Putamen (tissue), 1 donor: ENCODE results near the gene CYP2R1.

Experiments used
- DNase-seq: peaks from one replicate; pipeline ENCODE4 v3.0.0-alpha.2; 2016; ENCODE audit warnings: low spot score

CYP2R1 gene, protein sequence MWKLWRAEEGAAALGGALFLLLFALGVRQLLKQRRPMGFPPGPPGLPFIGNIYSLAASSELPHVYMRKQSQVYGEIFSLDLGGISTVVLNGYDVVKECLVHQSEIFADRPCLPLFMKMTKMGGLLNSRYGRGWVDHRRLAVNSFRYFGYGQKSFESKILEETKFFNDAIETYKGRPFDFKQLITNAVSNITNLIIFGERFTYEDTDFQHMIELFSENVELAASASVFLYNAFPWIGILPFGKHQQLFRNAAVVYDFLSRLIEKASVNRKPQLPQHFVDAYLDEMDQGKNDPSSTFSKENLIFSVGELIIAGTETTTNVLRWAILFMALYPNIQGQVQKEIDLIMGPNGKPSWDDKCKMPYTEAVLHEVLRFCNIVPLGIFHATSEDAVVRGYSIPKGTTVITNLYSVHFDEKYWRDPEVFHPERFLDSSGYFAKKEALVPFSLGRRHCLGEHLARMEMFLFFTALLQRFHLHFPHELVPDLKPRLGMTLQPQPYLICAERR

DNA sequence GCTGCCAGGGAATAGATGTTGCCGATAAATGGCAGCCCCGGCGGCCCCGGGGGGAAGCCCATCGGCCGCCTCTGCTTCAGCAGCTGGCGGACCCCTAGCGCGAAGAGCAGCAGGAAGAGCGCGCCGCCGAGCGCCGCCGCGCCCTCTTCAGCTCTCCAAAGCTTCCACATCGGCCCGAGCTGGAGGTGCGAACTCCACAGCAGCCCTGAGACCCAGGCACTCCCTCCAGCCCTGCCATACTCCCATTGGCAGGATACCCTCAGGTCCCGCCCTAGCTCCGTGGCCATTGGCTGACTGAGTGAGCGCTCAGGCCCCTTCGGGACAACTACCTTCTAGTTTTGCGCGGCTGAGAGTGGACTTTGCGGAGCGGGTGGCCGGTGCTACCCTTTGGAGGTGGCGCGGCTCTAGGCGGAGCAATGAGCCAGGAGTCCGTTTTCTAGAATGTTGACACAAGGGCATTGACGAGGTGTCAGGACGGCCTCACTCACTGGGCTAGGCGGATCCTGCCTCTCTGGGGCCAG, at the start of gene CYP2R1:
Gene CYP2R1 (minus strand): TSS at position 196 of the 521 bp plus-strand sequence. CDS start 26 bp downstream, at position 170.
- DNase-seq = peak; percentile 92

DNA sequence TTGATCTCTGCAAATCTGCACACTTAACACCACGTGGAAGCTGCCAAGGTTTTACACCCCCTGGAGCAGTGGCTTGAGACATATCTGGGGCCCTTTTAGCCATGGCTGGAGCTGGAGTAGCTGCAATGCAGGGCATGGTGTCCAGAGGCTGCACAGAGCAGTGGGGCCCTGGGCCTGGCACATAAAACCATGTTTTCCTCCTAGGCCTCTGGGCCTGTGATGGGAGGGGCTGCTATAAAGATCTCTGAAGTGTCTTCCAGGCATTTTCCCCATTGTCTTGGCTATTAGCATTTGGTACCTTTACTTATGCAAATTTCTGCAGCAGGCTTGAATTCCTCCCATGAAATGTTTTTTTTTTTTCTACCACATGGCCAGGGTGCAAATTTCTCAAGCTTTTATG, 46.9 kb upstream of the CYP2R1 start:
- DNase-seq = no peak

DNA sequence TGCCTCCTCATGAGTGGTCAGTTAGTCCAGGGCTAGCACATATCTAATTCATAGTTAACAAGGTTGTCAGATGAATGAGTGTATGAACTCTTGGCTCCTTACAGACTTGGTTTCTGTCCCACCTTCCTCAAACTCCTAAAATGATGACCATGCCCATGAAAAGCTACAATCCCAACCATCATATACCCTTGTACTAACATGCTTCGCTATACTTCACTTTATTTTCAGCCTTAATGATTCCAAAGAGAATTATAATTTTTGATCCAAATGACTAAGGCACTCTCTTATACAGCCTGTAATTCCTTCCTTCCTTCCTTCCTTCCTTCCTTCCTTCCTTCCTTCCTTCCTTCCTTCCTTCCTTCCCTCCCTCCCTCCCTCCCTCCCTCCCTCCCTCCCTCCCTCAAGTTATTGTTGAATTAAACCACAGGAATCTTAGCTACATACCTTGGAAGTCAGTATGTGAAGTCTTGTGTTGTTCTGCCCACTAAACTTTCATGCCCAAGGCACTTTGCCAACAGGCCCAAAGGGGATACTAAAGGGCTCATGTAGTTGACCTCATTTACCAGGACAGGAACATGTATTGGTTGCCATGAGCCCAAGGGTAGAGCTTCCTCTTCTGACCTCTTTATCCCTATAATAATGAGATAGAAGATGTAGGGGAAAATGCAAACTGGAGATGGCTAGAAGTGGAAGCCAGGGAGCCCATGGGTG, 42.8 kb upstream of the CYP2R1 start:
- DNase-seq = no peak

DNA sequence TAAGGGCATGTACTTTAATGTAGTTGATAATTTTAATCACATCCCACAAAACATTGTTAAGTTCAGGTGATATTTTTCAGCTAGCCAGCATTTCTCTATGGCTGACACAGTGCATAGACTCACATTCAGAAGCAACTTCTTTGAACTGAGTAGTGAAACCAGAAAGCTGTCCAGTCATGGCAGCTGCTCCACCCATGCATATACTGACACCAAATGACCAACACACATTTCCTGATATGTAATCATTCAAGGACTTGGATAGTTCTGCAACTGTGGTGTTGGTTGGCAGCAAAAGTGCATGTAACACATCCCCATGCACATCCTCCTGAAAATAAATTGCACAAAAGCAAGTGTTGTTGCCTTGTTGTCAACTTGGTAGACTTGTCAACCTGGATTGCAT, 40.4 kb upstream of the CYP2R1 start:
- no peak for DNase-seq

DNA sequence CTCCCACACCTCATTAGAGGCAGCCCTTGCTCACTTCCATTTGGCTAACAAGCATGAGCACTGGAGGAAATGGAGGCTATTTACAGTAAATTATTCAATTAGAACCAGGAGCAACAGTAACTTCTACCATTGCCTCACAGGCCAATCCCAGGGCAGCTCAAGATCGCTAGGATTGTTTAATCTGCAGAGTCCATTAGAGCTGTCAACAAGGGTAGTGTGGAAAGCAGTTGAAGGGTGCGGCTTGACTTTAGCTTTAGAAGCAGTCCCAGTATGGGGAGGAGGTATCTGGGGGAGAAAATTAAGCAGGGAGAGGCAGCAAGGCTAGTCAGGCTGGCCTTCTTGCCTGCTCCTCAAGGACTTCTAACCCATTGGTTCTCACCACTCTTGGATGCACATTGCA, 38.3 kb upstream of the CYP2R1 start:
- DNase-seq = no peak

DNA sequence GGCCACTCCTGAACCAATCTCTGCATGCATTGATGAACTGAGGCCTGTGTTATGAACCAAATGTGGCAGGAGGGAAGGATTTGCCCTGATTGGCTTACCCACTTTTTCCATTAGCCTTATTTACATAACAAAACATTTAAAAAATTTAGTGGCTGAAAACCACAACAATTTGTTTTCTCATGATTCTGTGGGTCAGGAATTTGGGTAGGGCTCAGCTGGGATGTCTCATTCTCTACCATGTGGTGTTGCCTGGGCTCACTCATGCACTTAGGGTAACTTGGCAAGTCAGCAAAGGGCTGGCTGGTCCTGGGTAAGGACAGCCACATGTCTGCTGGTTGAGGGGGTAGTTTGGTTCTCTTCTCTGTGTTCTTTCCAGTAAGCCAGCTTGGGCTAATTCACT, 35.1 kb upstream of the CYP2R1 start:
- no peak for DNase-seq

DNA sequence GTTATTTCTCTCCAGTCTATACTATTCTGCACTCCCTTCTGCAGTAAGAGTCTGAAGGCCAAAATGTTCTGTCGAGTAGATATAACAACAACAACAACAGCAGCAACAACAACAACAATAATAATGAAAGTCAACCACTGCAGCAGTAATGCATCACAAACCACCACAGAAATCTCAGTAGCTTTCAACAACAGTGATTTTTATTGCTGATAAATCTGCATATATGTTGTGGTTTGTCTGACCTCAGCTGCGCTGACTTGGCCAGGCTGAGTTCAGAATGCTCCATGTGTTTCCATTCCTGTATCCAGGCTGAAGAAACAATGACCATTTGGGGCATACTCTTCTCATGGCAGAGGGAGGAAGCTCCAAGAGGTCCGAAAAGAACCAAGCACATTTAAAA, 32.3 kb upstream of the CYP2R1 start:
- no peak for DNase-seq

DNA sequence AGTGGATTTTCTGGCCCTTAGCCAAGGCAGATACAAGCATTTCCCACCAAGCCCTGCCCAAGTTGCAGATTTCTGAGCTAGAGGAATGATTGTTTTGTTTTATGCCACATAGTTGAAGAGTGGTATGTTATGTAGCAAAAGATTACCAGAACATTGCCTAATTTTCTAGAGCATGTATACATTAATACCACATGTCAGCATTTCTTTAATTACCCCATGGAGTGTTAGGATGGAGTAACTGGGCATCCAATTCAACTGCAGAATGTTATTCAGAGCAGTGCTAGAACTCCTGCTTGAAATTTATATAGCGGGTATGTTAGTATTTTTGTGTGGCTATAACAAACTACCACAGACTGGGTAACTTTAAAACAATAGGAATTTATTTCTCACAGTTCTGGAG, 24.4 kb upstream of the CYP2R1 start:
- DNase-seq = no peak

DNA sequence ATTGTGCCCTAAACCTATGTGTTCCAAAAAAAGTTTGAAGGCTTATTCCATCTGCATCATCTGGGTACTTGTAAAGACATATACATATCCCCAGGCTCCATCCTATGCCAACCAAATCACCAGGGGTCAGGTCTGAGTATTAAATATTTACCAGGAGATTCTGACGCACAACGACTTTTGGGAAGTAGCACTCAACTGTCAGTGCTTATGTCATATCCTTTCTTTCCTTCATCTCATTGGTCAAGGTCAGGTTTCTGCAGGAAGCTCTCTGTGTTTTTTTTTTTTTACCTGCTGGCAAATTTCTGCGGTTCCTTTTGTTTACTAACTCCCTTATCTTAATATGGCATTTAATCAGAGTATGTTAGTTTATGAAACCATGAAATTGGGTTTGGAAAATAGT, 22.5 kb upstream of the CYP2R1 start:
- DNase-seq = no peak

DNA sequence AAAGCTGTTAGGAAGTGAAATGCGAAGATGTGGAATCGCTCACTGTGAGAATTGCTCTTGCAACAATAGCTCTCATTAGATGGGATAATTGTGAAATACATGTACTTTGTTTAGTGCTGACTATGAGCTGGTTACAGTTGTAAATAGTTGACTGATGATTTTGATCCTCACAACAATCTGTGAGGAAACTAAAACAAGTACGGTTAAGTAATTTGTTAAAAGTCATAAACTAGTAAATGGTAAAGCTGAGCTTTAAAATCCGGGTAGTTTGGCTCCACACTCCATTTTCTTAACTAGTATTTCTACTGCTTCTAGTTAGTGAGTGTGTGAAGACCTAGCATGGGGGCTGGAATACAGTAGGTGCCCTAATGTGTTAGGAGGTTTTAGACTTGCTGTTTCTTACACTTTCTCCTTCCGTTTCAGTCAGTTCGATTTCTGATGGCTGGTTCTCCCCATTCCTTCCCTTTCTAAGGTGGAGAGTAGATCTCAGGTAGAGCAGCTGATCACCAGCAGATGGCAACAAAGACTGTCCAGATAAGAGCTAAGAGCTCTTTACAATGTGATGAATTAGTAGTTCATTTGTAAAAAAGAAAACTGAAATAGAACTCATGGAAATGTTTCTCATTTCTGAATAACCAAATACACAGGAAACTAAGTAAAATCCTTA, 16.3 kb upstream of the CYP2R1 start:
- DNase-seq = no peak

DNA sequence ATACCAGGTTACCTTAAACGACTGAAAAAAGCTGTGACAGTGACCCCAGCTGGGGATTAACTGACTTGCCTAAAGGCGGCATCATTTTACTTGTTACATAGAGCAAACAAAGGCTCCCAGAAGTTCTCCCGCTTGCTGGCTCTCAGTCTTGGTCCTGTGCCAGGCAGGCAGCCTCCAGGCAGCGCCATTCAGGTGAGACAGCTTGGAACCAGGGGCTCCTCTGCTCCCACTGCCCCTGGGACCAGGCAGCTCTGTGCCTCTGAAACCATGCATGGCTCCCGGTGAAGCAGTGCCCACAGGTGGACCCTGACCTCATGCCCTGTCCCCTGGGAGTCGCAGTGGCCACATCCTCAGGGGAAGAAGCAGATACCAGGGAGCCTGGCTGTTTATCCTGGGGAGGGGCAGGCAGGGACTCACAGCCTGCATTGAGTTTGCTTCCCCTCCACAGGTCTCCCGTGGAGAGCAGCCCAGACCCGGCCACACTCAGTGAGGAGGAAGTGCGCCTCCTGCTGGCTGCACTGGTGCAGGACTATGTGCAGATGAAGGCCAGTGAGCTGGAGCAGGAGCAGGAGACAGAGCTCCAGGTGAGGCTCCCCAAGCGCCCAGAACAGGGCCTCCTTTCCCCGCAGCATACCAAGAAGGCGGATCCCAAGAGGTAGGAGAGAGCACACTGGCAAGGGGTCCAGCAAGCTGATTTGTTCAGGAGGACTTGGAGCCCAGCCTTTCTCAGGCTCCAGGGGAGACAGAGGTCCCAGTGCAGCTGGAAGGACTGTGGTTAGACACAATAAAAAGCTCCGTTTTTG, 15.6 kb upstream of the CYP2R1 start:
- no peak for DNase-seq

DNA sequence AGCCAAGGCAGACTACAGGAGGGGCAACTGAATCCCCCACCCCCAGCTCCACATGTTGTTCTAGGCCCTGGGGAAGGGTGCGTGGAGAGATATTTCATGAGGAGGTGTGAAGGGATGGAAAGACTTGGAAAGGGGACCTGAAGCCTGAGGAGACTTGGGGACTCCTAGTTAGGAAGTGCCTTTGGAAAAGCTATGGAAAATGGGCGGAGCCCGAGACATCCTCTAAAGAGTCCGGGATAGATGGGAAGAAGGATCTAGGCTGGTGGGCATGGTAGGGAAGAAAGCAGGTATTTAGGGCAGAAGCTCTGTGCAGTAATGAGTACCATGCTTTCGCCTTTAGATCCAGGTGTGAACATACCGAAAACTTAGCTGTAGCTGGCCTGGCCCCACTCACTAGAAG, 15.0 kb upstream of the CYP2R1 start:
- no peak for DNase-seq

DNA sequence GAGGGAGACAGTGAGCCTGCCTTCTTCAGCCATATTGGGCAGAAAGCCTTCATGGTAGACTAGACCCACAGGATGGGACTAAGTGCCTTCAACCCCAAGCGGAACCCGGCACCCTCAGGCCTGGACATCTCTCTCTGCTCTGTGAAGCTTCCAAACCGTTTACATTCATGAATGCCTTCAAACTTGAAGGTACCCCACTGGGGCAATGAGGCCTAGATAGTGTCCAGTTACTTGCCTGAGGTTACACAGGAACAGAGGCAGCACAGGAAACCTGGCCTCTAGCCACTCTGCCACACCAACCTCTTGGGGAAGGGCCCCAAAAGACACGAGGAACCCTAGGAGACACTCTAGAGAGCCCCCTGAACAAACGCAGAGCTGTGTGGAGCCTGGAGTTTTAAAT, 14.5 kb upstream of the CYP2R1 start:
- DNase-seq = no peak

DNA sequence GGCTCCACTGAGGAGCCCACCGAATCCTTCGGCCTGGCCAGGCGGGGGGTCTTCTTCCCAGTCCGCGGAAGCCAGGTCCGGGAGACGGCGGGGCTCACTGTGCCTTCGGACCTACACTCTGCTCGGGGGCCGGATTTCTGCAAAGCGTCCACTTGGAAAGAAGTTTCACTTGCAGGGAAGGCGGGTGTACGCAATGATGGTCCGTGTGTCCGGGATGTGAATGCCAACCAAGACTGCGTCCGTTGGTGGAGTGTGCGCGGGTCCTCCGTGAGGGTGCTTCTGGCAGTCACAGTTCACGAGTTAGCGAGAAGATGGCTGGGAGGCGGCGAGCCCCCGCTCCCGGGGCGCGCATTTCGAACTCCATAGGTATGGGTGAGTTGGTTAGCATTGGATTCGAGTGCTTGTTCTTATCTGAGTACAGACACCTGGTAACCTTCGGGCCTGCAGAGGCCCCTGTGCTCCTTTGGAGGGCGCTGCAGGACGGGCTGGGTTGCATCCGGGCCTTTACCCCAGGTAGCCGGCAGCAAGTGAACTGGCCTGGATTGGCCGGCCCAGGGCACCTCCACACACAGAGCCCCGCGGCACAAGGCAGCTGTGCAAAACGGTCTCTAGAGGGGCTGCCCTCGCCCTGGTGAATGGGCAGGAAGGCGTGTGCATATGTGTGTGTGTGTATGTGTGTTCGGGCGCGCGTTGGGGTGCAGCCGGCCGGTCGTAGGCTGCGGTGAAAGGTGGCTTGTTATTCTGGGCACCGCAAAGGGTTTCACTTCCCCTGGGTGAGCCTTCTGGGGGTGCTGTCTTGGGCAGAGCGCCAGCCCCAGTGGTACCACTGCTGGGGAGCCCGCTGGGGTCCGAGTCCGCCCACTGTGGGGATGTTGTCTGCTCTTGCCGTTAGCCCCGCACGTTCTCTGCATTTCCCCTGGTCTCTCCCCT, 13.3 kb upstream of the CYP2R1 start:
- no peak for DNase-seq

DNA sequence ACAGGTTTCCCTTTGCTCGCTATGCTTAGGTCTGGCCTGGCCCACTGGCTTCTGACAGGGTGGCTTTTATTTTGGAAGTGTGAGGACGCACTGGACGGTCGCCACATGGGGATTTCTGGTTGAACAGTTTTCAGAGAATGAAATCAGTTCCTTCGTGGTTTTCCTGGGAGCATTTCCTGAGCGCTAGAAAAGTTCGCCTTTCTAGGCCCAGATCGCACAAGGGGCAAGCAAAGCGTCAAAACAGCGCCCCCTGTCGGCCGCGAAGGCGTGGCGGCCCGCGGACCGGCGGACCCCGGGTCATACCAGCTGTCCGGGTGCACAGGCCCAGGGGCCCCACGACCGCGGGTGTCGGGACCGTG, 12.7 kb upstream of the CYP2R1 start:
- peak; percentile 35 for DNase-seq

DNA sequence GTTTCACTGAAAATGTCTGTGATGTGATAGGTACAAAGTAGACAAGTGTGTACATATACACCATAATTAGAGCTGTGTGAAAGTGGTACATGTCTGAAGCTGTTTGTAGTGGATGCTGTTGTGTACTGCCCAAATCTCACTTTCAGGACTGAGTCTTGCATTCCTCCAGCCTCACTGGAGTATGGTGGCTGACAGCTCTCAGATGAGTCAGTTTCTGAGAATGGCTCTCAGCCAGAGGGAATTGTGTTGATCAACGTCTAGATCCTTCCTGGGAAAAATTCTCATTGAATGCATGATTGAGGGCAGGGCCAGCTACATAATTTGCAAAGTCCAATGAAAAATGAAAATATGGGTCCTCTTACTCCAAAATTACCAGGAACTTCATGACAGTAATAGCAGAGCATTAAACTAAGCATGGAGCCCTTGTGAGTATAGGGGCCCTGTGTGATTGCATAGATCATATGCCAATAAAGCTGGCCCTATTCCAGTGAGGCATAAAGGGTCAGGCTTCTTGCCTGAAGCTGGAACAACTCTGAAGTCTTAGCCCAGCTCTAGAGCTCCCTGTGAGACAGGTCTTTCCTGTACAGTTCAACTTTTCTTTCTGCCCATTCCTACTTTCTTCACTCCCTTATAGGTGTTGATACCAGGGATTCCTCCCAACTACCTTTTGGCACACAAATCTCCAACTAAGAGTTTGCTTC, 10.8 kb upstream of the CYP2R1 start:
- no peak for DNase-seq

DNA sequence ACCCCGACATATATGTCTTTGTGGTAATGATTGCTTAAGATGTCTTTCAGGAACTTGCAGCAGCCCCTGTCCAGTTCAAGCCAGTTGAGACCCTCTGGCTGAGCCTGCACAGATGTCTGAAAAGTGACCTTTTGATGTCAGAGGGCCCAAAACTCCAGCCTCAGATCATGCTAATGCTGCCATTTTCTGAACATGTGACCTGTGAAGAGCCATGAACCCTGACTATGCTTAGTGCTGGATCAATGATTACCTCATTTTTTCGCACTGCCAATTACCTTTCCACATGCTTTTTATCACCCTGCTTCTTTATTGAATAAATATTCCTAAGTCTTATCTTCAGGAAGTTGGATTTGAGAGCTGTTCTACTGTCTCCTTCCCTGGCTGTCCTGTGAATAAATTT, 6.9 kb upstream of the CYP2R1 start:
- DNase-seq = no peak

DNA sequence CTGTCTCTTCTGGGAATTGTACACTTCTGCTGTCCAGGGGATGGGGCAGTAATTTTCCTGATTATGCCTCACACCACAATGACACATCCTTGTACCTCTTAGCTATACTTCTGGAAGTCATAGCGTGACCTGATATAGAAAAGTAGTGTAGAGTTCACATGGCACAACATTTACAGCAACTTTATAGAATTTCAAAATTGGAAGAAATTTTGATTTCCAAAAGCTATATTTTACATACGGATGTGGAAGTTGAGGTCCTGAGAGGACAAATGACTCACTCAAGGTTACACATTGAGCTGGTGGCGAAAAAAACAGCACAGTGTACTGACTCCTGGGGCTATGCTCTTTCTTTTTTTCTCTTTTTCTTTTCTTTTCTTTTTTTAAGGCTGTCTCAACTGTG, 6.3 kb upstream of the CYP2R1 start:
- DNase-seq = no peak

DNA sequence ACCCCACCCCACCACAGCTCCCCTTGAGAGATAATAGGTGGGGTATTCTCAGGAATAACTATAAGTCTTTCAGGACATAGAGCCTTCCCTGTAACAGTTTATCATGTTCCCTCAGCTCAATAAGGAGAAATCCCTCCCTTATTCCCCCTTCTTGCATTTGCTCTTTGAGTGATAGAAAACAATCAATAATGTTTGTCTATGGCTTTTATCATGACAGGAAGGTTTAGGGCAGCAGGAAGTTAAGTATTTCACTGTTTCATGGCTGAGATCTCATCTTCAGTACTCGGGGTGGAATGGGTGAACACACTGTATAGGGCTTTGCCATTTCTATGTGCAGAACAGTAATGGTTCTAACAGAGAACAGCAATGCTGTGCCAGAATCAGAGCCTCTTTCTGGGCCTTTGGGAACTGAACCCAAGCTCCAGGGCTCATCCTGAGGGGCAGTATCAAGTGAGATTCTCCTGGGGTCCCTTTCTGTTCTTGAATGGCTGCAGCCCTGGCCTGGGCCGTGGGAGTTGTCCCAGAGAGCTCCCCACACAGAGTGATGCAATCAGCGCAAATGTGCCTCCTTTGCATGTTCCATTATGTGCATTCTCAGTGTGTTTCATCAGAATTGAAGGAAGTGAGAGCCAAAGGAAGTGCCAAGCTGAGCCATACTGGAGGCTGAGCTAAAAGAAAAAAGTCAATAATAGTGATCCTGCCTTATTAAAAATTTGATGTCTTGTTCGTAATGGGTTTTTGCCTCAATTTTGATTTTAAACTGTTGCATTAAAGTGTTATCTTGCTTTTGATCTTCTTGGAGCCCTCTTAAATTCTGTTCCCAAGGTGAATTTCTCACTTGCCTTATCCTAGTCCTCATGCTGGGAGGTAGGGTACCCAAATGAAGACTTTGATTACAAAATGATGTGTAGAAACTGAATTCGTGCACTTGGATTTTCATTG, 2.9 kb upstream of the CYP2R1 start:
- DNase-seq = no peak
